B cell (primary cell): ENCODE measurements around the gene NDOR1. TPM values are rescaled to one million over a fixed set of nuclear protein-coding genes. Genes with fewer than 3 reads are reported as not detected.

Experiments used
- ATAC-seq: fragments of 200-7000 bp; cut with Tn5 transposase; one replicate; pipeline ENCODE4 v1.10.0; 2021; ENCODE audit warnings: low read depth, mild to moderate bottlenecking, moderate number of reproducible peaks, moderate library complexity
- CTCF ChIA-PET: fragments of 350-600 bp; sonication (Branson Sonifier 250); formaldehyde crosslinking; loops from one replicate; lab custom pipeline; 2021; ENCODE audit warnings: antibody characterized with exemption, inconsistent platforms; lab: Charles Lee
- POLR2A ChIA-PET: fragments of 350-600 bp; sonication (Branson Sonifier 250); formaldehyde crosslinking; loops from one replicate; lab custom pipeline; 2021; ENCODE audit warnings: antibody characterized with exemption; lab: Charles Lee
- DNase-seq: peaks from one replicate; pipeline ENCODE4 v3.0.0; 2013
- H2AFZ ChIP-seq: 2 replicates; pipeline ENCODE4 v1.6.1; 2012; ENCODE audit warnings: mild to moderate bottlenecking, low read depth, low read length; ENCODE audit not compliant: insufficient read depth, poor library complexity, severe bottlenecking
- H3K27ac ChIP-seq, 2 donors: 1 replicate in 1 of 2; 2 replicates in 1 of 2; pipeline ENCODE4 v1.5.1; 2012 to 2013; ENCODE audit warnings: low read length in 2 of 2, mild to moderate bottlenecking in 2 of 2, moderate library complexity in 1 of 2
- H3K27me3 ChIP-seq, 4 experiments: fragments of 200-600 bp in 1 of 4; sonication (generic) in 1 of 4; replicated peaks in 1 of 4; 1 replicate in 2 of 4; 2 replicates in 2 of 4; pipeline versions ENCODE4 v1.6.1 to v1.7.0; 2013 to 2016; ENCODE audit warnings: low read length in 3 of 4, mild to moderate bottlenecking in 2 of 4, mixed read lengths in 1 of 4, moderate library complexity in 1 of 4; ENCODE audit not compliant: insufficient read depth in 4 of 4, control insufficient read depth in 3 of 4; ENCODE audit errors: control extremely low read depth in 1 of 4
- H3K36me3 ChIP-seq, 2 experiments: replicated peaks in 1 of 2; 1 replicate in 1 of 2; 2 replicates in 1 of 2; pipeline versions ENCODE4 v1.6.1 to v1.7.1; 2013; ENCODE audit warnings: low read length in 1 of 2; ENCODE audit not compliant: insufficient read depth in 2 of 2, control insufficient read depth in 1 of 2; ENCODE audit errors: control extremely low read depth in 1 of 2, extremely low read depth in 1 of 2
- H3K4me1 ChIP-seq, 2 donors: fragments of 200-600 bp in 1 of 2; sonication (generic) in 1 of 2; 1 replicate in 1 of 2; 2 replicates in 1 of 2; pipeline versions ENCODE4 v1.5.1 to v1.6.1; 2013 to 2017; ENCODE audit warnings: low read length in 2 of 2; ENCODE audit not compliant: control insufficient read depth in 2 of 2, insufficient read depth in 2 of 2
- H3K4me2 ChIP-seq: replicated peaks from 2 replicates; pipeline ENCODE3; 2012; ENCODE audit warnings: mild to moderate bottlenecking, low read depth, low read length; ENCODE audit not compliant: poor library complexity, severe bottlenecking
- H3K4me3 ChIP-seq, 5 experiments: fragments of 200-600 bp in 1 of 5; sonication (generic) in 1 of 5; 1 replicate in 3 of 5; 2 replicates in 2 of 5; pipeline versions ENCODE4 v1.5.1 to v1.7.0; 2011 to 2016; ENCODE audit warnings: low read length in 4 of 5, mild to moderate bottlenecking in 4 of 5, low read depth in 2 of 5, control low read depth in 1 of 5, moderate library complexity in 1 of 5; ENCODE audit not compliant: insufficient read depth in 1 of 5; ENCODE audit errors: control extremely low read depth in 1 of 5, extremely low read depth in 1 of 5
- H3K79me2 ChIP-seq: fragments of 200-600 bp; sonication (generic); one replicate; pipeline ENCODE4 v1.6.0; 2016; ENCODE audit warnings: low read length; ENCODE audit not compliant: control insufficient read depth, insufficient read depth
- H3K9ac ChIP-seq: fragments of 200-600 bp; sonication (generic); 2 replicates; pipeline ENCODE4 v1.6.1; 2017; ENCODE audit warnings: mild to moderate bottlenecking, low read length, moderate library complexity
- H3K9me3 ChIP-seq, 3 donors: one replicate each; pipeline versions ENCODE4 v1.6.1 to v1.7.1; 2013; ENCODE audit warnings: low read length in 2 of 3; ENCODE audit not compliant: control insufficient read depth in 2 of 3, insufficient read depth in 1 of 3; ENCODE audit errors: control extremely low read depth in 1 of 3
- H4K20me1 ChIP-seq: 2 replicates; pipeline ENCODE4 v1.6.0; 2012; ENCODE audit warnings: mild to moderate bottlenecking, low read length; ENCODE audit not compliant: insufficient read depth, control insufficient read depth, poor library complexity, severe bottlenecking
- H3K27ac Mint-ChIP-seq: one replicate; pipeline ENCODE4 v1.8.0; 2021; ENCODE audit warnings: mixed read lengths
- H3K27me3 Mint-ChIP-seq: one replicate; pipeline ENCODE4 v1.8.0; 2021; ENCODE audit warnings: mixed read lengths
- H3K4me1 Mint-ChIP-seq: one replicate; pipeline ENCODE4 v1.8.0; 2021; ENCODE audit warnings: mixed read lengths
- H3K4me3 Mint-ChIP-seq: one replicate; pipeline ENCODE4 v1.8.0; 2021; ENCODE audit warnings: mixed read lengths
- H3K9me3 Mint-ChIP-seq: one replicate; pipeline ENCODE4 v1.8.0; 2022; ENCODE audit warnings: mixed read lengths; ENCODE audit not compliant: insufficient read depth
- EZH2 ChIP-seq: IDR thresholded peaks from 2 replicates; pipeline ENCODE4 v1.6.1; 2012; ENCODE audit warnings: borderline replicate concordance, low read depth, mild to moderate bottlenecking, moderate library complexity, low read length; ENCODE audit not compliant: insufficient read depth, poor library complexity, severe bottlenecking
- WGBS: methylation state at CpG from one replicate; pipeline ENCODE4 v1.1.5; 2013; ENCODE audit warnings: missing lambda C conversion rate; ENCODE audit not compliant: insufficient coverage; 5-methylcytosine and 5-hydroxymethylcytosine counted together
- intact Hi-C: fragments of 100-400 bp; cut with micrococcal nuclease; formaldehyde crosslinking; loops from one replicate; pipeline ENCODE4 v1.10.0; 2022
- polyA plus RNA-seq: library from polyadenylated mRNA; depleted of rRNA; stranded (reverse); fragments of >200 nt; gene quantifications from 2 replicates; pipeline ENCODE4 v1.2.3, GENCODE V29; 2012
- total RNA-seq, 2 donors: library from RNA; stranded (reverse); fragments of 120-200 nt in 1 of 2; gene quantifications; 1 replicate in 1 of 2; 2 replicates in 1 of 2; pipeline versions ENCODE4 v1.2.3 to v1.2.4, GENCODE V29; 2013 to 2022
- TF ChIP-seq, protein P1 (sequence below): fragments of 200-600 bp; IDR thresholded peaks from one replicate; pipeline ENCODE4 v1.8.0; 2022; ENCODE audit warnings: antibody characterized with exemption, mild to moderate bottlenecking

Gene NDOR1
- total and polyA plus RNA-seq, 2 donors (not counting 1 experiment from before 2014, with no cell fraction given), result 36.4 to 40.9 TPM

DNA sequence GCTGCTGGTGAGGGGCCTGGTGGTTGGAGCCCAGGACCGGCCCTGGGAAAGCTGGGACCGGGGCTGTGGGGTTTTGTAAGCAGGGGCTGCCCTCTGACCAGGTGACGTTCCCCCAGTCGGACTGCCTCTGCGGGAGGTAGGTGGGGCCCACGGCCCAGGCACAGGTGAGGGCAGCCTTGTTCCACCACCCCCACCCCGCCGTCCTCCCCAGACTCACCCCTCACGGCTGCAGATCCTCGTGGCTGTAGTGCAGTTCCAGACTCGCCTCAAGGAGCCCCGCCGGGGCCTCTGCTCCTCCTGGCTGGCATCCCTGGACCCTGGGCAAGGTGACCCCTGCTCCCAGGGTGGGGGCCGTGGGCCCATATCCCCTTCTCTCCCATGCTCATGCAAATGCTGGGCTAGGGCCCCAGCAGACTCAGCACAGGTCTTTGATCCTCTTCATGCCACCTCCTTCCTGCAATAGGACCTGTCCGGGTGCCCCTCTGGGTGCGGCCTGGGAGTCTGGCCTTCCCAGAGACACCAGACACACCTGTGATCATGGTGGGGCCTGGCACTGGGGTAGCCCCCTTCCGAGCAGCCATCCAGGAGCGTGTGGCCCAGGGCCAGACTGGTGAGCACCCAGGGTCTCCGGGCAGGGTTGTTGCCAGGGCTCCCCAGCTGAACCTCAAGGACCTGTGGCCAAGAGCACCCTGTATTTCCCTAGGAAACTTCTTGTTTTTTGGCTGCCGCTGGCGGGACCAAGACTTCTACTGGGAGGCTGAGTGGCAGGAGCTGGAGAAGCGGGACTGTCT lies 9.9 kb downstream of the NDOR1 start:
- no peak for DNase-seq
- no peak overlapping the region for H3K4me3 ChIP-seq
- H3K9me3 ChIP-seq, result no peaks in the 10 kb centered on the region
- CTCF ChIA-PET, result no interaction called here
- H2AFZ ChIP-seq, result no peak overlapping the region
- no peaks in the 10 kb centered on the region for H3K9me3 Mint-ChIP-seq
- H3K36me3 ChIP-seq, result no peaks in the 10 kb centered on the region
- ATAC-seq, result no peak
- no peaks in the 10 kb centered on the region for H3K4me1 ChIP-seq
- H3K27ac ChIP-seq, result no peak overlapping the region
- POLR2A ChIA-PET, result no interaction called here
- H4K20me1 ChIP-seq, result no peaks in the 10 kb centered on the region
- H3K4me1 Mint-ChIP-seq, result no peaks in the 10 kb centered on the region
- TF ChIP-seq EZH2, result no peak
- TF ChIP-seq, protein P1, sequence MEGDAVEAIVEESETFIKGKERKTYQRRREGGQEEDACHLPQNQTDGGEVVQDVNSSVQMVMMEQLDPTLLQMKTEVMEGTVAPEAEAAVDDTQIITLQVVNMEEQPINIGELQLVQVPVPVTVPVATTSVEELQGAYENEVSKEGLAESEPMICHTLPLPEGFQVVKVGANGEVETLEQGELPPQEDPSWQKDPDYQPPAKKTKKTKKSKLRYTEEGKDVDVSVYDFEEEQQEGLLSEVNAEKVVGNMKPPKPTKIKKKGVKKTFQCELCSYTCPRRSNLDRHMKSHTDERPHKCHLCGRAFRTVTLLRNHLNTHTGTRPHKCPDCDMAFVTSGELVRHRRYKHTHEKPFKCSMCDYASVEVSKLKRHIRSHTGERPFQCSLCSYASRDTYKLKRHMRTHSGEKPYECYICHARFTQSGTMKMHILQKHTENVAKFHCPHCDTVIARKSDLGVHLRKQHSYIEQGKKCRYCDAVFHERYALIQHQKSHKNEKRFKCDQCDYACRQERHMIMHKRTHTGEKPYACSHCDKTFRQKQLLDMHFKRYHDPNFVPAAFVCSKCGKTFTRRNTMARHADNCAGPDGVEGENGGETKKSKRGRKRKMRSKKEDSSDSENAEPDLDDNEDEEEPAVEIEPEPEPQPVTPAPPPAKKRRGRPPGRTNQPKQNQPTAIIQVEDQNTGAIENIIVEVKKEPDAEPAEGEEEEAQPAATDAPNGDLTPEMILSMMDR, result no peak
- H3K79me2 ChIP-seq, result peaks cover 3% of the 10 kb centered on the region
- H3K4me2 ChIP-seq, result no peak overlapping the region
- 97% methylated on average over 22 of the region's 22 CpGs for WGBS
- no peak overlapping the region for H3K4me3 Mint-ChIP-seq
- no peak overlapping the region for H3K9ac ChIP-seq
- no peaks in the 10 kb centered on the region for H3K27me3 ChIP-seq
- intact Hi-C loops, result no loop called here
- no peak overlapping the region for H3K27ac Mint-ChIP-seq
- H3K27me3 Mint-ChIP-seq, result no peaks in the 10 kb centered on the region

- no peaks in the 10 kb centered on the region for H3K36me3 ChIP-seq
- no peak overlapping the region for H3K9ac ChIP-seq
- ChIA-PET POLR2A (no interaction called here), CTCF (no interaction called here)
- H3K9me3 ChIP-seq, result no peaks in the 10 kb centered on the region
- Mint-ChIP-seq H3K27ac (no peak overlapping the region), H3K9me3 (no peaks in the 10 kb centered on the region), H3K4me3 (no peak overlapping the region), H3K4me1 (peaks cover 2% of the 10 kb centered on the region), H3K27me3 (no peaks in the 10 kb centered on the region)
- H3K4me2 ChIP-seq, result no peak overlapping the region
- ATAC-seq, result no peak
- H3K27me3 ChIP-seq, result no peaks in the 10 kb centered on the region
- H3K79me2 ChIP-seq, result peaks cover 3% of the 10 kb centered on the region
- H3K4me3 ChIP-seq, result no peak overlapping the region
- intact Hi-C loops, result no loop called here
- H2AFZ ChIP-seq, result no peak overlapping the region
- WGBS, result 99% methylated on average over 29 of the region's 30 CpGs
- no peak for DNase-seq
- no peak overlapping the region for H3K27ac ChIP-seq
- no peak for TF ChIP-seq EZH2
- TF ChIP-seq, protein P1, result no peak
- no peaks in the 10 kb centered on the region for H4K20me1 ChIP-seq
- H3K4me1 ChIP-seq, result no peaks in the 10 kb centered on the region
Observed at GRCh38 chr9:137216188-137216965, 10.9 kb downstream of the NDOR1 start.
